ENCODE results near the gene TEDC2.

DNA sequence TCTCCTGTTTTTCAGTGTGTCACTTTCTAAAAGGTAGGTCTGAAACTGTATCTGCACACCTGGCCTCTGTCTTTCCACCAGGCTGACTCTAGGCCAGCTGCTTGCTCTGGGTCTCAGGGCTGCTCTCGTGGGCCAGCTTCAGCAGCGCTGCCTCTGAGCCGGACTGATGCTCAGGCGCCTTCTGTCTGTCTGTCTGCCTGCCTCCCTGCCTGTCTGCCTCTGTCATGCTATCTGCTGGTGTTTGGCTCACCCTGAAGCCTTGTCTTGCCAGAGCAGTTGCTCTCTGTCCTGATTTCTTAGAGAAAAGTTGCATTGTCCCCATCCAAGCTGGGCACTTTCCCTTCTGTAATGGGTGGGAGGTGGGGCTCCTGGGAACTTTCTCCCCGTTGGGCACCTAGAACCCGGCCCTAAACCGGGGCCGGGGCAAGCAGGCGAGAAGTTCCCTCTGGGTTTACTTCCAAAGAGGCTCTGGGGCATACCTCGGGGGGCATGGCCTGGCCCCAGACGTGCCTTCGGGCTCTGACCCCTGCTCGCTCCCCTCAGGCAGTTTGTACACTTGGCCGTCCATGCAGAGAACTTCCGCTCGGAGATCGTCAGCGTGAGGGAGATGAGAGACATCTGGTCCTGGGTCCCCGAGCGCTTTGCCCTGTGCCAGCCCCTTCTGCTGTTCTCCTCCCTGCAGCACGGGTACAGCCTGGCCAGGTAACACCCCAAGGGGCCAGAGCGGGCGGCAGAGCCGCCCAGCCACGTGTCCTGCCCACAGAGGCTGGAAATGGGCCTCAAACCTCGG lies 38.0 kb downstream of the TEDC2 start:
- TF ChIP-seq, protein P1, sequence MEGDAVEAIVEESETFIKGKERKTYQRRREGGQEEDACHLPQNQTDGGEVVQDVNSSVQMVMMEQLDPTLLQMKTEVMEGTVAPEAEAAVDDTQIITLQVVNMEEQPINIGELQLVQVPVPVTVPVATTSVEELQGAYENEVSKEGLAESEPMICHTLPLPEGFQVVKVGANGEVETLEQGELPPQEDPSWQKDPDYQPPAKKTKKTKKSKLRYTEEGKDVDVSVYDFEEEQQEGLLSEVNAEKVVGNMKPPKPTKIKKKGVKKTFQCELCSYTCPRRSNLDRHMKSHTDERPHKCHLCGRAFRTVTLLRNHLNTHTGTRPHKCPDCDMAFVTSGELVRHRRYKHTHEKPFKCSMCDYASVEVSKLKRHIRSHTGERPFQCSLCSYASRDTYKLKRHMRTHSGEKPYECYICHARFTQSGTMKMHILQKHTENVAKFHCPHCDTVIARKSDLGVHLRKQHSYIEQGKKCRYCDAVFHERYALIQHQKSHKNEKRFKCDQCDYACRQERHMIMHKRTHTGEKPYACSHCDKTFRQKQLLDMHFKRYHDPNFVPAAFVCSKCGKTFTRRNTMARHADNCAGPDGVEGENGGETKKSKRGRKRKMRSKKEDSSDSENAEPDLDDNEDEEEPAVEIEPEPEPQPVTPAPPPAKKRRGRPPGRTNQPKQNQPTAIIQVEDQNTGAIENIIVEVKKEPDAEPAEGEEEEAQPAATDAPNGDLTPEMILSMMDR (IDR thresholded peaks at IDR 0.05): no peak
- no peak for TF ChIP-seq ZFX (IDR thresholded peaks at IDR 0.05; ENCODE audit: borderline replicate concordance)

Data from 22Rv1 (cell line).